Panc1 (cell line): Measurements from ENCODE around the gene CA12.

ENCODE experiments used
- POLR2AphosphoS5 ChIP-seq: IDR thresholded peaks from 2 replicates; pipeline ENCODE4 v1.6.1; 2012; ENCODE audit warnings: mild to moderate bottlenecking, low read depth, low read length, moderate library complexity
- SIN3A ChIP-seq: IDR thresholded peaks from 2 replicates; pipeline ENCODE4 v1.6.1; 2012; ENCODE audit warnings: low read depth, mild to moderate bottlenecking, low read length, moderate library complexity, borderline replicate concordance; ENCODE audit not compliant: insufficient read depth
- TF ChIP-seq, protein P1 (sequence below): fragments of 450-650 bp; IDR thresholded peaks from 2 replicates; pipeline ENCODE4 v1.5.1; 2017; ENCODE audit warnings: mild to moderate bottlenecking
- TF ChIP-seq, protein P2 (sequence below), 2 experiments: IDR thresholded peaks; 2 replicates each; pipeline ENCODE4 v1.6.1; 2011 to 2012; ENCODE audit warnings: low read depth in 2 of 2, control low read depth in 1 of 2, low read length in 1 of 2, mild to moderate bottlenecking in 1 of 2, moderate library complexity in 1 of 2; ENCODE audit not compliant: insufficient read depth in 1 of 2

DNA sequence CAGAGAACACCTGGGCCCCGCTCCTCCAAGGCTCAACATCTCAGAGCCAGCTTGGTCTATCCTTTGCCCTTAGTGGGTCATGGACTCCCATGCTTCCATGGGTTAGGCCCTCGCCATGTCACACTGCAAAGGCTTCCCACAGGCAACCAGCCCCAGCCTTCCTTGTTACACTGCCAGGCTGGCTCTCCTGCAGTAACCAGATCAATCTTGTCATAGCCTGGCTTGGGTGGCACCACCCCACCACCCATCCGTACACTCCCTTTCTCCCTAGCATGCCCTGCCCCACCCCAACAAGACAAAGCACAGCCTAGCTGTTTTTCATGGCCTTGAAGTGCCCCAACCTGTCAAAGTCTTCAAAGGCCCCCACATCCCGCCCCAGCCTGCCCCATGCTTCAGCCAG is 30.5 kb downstream of the CA12 start:
- TF ChIP-seq, protein P1, sequence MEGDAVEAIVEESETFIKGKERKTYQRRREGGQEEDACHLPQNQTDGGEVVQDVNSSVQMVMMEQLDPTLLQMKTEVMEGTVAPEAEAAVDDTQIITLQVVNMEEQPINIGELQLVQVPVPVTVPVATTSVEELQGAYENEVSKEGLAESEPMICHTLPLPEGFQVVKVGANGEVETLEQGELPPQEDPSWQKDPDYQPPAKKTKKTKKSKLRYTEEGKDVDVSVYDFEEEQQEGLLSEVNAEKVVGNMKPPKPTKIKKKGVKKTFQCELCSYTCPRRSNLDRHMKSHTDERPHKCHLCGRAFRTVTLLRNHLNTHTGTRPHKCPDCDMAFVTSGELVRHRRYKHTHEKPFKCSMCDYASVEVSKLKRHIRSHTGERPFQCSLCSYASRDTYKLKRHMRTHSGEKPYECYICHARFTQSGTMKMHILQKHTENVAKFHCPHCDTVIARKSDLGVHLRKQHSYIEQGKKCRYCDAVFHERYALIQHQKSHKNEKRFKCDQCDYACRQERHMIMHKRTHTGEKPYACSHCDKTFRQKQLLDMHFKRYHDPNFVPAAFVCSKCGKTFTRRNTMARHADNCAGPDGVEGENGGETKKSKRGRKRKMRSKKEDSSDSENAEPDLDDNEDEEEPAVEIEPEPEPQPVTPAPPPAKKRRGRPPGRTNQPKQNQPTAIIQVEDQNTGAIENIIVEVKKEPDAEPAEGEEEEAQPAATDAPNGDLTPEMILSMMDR = no peak
- TF ChIP-seq, protein P2, sequence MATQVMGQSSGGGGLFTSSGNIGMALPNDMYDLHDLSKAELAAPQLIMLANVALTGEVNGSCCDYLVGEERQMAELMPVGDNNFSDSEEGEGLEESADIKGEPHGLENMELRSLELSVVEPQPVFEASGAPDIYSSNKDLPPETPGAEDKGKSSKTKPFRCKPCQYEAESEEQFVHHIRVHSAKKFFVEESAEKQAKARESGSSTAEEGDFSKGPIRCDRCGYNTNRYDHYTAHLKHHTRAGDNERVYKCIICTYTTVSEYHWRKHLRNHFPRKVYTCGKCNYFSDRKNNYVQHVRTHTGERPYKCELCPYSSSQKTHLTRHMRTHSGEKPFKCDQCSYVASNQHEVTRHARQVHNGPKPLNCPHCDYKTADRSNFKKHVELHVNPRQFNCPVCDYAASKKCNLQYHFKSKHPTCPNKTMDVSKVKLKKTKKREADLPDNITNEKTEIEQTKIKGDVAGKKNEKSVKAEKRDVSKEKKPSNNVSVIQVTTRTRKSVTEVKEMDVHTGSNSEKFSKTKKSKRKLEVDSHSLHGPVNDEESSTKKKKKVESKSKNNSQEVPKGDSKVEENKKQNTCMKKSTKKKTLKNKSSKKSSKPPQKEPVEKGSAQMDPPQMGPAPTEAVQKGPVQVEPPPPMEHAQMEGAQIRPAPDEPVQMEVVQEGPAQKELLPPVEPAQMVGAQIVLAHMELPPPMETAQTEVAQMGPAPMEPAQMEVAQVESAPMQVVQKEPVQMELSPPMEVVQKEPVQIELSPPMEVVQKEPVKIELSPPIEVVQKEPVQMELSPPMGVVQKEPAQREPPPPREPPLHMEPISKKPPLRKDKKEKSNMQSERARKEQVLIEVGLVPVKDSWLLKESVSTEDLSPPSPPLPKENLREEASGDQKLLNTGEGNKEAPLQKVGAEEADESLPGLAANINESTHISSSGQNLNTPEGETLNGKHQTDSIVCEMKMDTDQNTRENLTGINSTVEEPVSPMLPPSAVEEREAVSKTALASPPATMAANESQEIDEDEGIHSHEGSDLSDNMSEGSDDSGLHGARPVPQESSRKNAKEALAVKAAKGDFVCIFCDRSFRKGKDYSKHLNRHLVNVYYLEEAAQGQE (IDR thresholded peaks at IDR 0.05; ENCODE audit: insufficient read depth in 1 of 2, low read depth in 2 of 2, low read length in 1 of 2) = no peak
- TF ChIP-seq POLR2AphosphoS5 (no peak), SIN3A (no peak)
